ENCODE measurements around the gene TRMT112.
A peak's percentile ranks its signal among the peaks of the same experiment; 100 is the strongest.

The TRMT112 gene

DNA sequence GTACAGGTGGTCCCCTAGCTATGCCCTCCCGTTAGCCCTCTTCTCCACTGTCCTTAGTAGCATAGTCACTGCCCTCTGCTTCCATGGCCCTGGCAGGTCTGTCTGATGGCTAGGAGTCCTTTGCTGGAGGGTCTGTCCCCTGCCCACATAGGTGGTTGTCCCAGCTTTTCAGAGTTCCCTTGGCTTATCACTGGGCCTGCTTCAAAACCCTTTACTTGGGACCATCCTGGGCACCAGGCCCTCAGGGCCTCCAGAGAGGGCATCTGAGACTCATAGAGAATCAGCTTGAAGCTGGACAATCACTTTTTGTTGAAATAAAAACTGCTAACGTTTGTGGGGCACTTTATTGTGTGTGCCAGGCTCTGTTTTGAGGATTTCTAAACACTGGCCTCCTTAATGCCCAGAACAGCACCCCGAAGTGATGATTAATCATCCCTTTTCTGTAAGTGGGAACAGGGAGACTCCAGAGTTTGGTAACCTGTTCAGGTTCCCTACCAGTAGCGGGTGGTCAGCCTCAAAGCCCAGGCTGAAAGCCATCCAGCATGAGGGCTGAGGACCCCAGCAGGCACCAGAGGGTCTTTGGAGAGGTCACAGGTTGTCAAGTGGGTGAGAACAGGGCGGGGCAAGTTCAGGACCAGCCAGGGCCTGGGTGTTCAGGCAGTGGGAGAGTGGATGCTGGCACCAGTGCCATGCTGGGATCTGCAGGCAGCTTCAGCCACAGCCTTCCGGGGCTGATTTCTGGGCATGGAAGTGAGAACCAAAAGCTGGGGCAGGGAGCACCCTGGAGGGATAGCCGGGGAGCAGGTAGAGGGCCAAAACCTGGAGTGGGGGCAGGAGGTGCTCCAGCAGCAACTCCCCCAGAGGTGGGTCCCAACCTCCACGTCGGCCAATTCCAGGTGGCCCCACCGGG, 26.8 kb downstream of the TRMT112 start:
- DNase-seq: no peak

DNA sequence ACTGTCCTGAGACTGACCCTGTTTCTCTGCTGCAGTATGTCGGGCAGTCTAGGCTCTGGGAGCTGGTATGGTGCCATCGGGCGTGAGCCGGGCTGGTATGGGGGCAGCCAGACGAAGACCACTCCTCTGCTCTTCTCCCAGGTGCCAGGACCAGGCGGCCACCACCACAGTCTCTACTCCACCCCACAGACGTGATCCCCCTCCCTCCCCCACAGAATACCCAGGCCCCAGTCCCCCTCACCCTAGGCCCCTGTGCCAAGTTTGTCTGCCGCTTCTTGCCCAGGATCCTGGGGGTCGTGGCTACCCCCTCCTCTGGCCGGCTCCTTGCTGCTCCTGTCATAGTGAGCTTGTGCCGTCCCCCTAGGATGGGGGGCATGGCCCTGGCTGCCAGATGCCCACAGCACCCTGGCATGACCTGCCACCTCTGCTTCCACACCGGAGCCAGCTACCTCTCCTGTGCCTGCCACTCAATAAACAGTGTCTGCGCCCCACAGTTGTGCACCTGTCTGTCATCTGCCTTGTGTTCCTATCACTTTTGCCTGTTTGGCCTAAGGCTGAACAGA, 28.3 kb downstream of the TRMT112 start:
- no peak for DNase-seq

DNA sequence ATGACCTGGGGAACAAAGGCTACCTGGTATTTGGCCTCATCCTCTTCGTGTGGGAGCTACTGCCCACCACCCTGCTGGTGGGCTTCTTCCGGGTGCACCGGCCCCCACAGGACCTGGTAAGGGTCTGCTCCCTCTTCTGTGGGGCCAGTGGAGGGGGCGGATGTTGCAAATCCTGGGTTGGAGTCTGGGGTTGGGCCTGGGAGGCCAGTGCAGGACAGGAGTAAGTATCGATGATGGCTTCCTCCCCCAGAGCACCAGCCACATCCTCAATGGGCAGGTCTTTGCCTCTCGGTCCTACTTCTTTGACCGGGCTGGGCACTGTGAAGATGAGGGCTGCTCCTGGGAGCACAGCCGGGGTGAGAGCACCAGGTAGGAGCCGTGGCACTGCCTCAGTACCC, 29.0 kb downstream of the TRMT112 start:
- no peak for DNase-seq

DNA sequence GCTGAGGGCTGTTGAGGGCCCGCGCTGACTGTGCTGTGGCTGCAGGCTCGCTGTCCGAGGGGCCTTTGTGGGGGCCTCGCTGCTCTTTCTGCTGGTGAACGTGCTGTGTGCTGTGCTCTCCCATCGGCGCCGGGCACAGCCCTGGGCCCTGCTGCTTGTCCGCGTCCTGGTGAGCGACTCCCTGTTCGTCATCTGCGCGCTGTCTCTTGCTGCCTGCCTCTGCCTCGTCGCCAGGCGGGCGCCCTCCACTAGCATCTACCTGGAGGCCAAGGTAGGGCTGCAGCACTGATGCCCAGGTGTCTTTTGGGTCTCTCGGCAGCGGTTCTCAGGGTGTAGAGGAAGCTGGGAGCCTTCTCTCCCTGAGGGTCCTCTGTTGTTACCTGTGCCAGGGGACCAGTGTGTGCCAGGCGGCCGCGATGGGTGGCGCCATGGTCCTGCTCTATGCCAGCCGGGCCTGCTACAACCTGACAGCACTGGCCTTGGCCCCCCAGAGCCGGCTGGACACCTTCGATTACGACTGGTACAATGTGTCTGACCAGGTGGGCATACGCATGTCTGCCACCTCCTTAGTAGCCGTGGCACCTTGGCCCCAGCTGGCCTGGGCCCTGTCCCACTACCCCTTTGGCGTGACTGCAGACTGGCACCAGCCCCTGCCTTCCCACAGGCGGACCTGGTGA, 29.5 kb downstream of the TRMT112 start:
- no peak for DNase-seq

DNA sequence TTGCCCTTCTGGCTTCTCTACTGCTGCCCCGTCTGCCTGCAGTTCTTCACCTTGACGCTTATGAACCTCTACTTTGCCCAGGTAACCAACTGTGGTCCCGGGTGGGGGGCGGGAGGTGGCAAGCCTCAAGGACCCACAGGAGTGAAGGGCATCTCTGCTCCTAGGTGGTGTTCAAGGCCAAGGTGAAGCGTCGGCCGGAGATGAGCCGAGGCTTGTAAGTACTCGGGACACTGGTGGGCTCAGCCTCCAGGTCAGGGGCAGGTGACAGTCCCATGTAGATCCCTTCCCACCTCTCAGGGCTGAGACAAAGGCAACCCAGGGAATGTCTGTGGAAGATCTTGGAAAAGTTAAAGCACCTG, 30.6 kb downstream of the TRMT112 start:
- no peak for DNase-seq

DNA sequence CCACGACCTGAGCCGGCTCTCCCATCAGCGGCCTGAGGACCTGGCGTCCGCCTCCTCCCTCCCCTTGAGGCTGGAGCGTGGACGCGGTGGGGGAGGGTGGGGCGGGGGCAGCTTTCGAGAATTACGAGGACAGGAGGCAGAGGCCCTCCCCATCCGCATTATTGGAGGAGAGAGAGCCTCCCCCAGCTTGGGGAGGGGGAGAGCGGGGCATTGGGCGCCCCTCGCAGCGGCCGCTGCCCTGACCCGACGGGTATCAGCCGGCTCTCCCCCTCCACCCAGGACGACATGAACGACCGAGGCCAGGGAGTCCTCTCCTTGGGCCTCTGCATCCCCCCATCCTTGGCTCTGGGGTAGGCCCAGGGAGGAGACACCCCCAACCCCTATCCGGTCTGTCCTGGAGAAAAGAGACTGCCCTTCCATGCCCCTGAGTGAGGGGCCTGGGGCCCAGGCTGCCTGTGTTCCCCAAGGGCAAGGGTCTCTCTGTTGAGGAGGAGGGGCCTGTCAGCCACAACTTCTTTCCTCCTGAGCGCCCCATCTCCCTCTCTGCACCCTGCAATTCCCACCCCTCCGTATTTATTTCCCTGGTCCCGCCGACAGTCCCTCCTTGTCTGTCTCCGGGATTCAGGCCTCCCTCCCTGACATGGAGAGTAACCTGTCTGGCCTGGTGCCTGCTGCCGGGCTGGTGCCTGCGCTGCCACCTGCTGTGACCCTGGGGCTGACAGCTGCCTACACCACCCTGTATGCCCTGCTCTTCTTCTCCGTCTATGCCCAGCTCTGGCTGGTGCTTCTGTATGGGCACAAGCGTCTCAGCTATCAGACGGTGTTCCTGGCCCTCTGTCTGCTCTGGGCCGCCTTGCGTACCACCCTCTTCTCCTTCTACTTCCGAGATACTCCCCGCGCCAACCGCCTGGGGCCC, 31.2 kb downstream of the TRMT112 start:
- no peak for DNase-seq

DNA sequence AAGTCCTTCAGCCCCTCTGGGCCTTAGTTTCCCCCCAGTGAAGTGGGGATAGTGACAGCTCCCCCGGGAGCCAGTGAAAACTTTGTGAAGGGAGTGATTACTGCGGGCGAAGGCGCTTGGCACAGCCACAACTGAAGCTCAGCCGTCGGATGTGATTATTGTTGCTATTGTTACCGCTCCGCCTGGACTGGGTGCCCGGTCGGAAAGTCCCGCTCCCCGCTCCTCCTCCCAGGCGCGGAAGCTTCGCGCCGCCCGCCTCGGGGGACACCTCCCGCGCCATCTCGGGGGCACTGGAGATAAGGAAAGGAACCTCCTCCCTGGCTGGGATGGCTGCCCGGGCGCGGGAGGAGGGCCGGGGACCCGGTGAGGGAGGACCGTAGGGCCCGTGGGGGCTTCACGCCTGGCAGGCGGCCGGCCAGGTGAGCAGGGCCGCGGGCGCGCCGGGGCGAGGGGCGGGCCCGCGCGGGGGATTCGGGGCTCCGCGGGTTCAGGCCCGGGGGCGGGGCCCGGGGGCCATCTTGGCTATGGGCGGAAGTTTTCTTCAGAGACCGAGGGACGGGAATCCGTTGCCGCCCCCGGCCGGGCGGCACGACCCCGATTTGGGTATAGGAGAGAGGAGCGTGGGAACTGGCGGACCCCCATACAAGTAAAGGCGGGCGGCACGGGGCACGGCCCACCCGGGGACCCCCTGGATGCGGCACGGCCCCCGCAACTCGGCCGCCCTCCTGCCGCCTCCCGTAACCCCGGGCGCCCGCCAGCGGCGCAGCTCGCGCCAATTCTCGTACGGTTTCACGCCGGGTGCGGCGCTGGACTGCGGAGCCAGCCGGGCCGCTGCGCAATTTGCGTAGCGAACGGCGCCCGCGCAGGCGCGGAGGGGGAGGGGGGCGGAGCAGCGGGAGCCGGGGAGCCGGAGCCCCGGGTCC, 32.1 kb downstream of the TRMT112 start, which contains the start of gene GPR137:
GPR137 (plus strand) TSS at position 887 of the 923 bp plus-strand sequence. CDS start 677 bp downstream, outside the sequence.
- DNase-seq: peak; percentile 67

DNA sequence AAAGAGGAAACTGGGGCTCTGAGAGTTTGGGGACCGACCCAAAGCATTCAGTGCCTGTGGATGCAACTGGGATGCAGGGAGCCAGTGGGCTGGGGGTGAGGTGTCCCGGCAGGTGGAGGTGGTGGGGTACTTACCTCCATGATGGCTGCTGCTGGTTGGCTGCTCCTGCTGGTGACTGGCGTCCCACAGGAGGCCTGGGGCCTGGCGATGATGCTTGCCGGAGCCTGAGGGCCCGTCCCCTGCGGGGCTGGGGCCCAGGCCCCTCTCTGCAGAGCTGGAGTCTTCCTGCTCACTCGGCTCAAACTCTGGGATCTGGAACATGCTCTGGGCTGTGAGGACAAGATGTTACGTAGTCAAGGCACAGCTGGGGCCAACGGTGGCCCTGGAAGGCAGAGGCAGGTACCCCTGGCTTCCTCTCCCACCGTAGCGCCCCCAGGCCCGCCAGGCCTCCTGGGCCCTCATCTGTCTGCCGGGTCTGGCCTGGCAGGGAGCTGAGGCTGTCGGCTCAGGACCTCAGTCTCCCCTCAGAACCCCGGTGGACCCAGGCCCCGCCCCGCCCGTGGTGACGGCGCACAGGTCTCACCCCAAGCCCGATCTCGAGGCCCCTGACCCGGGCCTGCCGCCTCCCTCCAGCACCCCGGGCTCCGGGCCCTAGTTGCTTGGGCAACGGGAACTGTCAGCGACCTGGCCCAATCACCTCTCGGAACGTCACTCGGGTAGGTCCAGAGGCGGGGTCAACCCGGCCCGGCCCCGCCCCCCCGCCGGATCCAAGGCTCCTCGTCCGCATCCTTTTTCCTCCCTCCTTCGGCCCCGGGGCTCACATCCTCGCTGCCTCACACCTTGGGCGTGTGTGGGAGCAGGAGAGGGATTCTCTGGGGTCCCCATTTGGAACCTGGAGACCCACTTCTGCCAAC, 33.1 kb downstream of the TRMT112 start, which contains the start of gene BAD:
BAD (minus strand) TSS at position 618 of the 914 bp plus-strand sequence; CDS start at position 321, 297 bp downstream.
- peak; percentile 91 for DNase-seq

DNA sequence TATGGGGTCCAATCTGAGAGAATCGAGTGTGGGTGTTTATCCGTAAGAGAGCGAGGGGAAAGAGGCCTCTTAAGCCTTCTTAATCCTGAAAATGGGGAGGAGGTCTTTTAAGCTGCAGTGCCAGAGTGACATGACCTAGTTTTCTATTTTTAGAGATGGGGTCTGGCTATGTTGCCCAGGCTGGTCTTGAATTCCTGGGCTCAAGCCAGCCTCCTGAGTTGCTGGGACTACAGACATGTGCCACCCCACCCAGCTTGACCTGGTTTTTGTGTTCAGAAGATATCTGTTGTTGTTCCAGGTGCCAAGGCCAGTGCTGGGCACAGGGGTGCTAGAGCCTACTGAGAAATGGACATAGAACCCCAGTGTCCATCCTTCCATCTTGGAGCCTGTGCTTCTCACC, 34.3 kb downstream of the TRMT112 start:
- DNase-seq: no peak

DNA sequence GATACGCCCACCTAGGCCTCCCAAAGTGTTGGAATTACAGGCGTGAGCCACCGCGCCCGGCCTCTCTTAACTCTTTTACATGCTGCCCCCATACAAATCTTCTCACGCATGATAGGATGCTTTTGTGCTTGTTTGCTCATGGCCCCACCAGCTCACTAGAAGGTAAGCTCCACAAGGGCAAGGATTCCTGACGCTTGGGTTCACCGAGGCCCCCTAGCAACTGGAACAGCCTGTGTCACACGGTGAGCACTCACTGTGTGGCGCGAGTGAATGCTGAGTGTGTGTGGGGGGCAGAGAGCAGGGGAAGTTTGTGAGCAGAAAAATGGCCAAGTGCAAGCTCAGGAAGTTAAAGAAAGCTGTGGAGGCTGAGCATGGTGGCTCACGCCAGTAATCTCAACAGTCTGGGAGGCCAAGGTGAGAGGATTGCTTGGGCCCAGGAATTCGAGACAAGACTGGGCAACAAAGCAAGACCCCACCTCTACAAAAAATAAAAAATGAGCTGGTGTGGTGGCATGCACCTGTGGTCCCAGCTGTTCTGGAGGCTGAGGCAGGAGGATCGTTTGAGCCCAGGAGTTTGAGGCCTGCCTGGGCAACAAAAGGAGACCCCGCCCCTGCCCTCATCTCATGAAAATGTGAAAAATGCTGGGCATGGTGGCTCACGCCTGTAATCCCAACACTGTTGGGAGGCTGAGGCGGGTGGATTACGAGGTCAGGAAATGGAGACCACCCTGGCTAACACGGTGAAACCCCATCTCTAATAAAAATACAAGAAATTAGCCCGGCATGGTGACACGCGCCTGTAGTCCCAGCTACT, 35.2 kb downstream of the TRMT112 start:
- DNase-seq: no peak

DNA sequence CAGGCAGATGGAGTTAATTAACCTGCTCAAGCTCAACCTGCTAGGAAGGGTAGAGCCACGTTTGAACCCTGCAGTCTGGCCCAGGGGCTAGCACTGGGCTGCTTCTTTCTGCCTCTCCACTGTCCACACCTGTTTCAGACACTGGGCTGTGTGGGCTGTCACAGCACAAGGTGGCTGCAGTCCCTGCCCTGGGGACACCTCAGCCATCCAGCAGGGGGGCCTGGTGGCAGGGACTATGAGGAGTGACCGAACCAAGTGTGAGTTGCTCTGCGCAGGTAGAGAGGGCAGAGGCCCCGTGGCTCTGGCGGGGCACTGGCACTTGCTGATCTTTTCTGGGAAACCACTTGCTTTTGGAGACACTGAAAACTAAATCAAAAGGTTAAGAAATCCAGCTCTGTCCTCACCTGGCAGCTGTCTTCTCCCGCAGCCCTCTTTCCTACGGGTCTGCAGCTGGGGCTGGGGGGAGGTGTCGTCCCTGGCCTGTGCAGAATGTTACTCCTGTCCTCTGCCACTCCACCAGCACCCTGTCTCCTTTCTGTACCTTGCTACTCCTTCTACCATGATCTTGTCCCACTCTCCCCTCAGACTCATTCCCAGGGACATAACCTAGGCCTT, 38.7 kb downstream of the TRMT112 start:
- DNase-seq: no peak

DNA sequence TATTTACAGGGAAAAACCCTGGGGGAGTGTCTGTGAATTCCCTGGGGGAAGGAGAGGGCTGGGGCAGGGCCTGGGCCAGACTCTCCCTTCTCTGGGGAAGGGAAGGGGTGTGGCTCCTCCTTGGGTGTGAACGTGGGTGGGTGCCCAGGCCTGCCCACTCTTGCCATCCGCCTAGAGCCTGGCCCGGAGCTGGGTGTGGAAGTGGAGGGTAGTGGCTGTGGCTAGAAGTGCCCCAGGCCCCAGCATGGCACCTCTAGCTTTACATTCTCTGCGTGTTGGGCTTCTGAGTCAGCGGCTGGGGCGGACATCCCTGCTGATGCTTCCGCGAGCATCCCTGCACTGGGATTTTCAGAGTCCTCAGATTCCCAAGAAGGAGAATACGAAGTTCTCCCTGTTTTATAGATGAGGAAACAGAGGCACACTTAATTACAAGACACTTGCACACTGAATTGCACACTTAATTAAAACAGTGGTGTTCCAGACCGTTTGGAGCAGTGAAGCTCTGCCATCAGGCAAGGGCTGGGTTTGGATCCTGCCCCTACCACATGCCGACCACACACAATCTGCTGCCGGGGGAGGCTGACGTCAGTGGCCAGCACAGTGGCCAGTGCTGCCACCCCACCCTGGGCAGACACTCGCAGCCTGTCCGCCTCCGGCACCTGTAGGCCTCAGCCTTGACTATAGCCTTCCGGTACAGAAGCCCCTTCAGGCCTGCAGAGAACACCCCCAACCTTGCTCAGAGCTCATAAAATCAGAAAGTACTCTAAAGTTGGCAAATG, 40.5 kb downstream of the TRMT112 start:
- DNase-seq: no peak

DNA sequence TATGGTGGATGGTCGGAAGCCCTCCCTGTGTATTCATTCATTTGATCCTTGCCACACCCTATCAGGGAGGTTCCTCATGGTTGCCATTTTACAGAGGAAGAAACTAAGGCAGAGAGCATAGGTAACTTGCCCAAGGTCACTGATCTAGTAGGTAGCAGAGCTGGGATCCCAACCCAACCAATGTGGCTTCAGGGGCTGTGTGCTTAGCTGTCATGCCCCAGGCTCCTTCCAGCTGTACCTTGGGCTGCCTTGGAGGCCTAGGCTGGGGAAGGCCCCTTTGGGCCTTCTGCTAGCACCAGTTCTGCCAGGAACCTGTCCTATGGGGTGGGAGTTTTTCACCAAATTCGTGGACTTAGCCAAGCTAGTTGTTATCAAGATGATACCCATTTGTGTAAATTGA, 41.5 kb downstream of the TRMT112 start:
- no peak for DNase-seq

DNA sequence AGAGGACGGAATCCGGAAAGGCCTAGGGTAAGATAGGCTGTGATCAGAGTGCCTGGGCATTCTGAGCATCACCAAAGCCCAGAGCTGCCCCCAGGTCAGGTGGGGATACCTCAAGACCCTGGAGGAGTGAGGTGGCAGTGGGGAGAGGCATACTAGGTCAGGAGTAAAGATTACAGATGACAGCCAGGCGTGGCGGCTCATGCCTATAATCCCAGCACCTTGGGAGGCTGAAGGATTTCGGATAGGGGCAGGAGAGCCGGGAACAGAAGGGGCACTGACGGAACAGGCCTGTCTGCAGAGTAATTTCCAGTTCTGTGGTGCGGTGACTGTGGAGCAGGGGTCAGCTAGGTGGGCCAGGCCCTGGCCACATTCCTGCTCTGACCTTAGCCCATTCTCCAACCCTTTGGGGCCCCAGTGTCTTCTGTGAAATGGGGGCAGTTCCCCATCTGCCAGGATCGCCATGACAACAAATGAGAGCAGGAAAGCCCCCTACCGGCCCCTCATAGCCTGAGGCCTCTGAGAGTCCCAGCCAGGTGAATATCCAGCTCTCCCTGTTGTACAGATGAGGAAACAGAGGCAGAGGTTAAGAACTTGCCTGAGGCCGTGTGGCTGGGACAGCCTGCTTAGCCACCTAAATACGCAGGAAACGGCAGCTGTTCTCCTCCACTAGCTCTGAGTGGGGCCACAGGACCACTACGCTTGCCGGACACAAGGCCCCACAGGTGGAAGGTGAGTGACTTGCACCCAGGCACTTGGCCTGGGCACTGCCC, 42.1 kb downstream of the TRMT112 start:
- DNase-seq: no peak

DNA sequence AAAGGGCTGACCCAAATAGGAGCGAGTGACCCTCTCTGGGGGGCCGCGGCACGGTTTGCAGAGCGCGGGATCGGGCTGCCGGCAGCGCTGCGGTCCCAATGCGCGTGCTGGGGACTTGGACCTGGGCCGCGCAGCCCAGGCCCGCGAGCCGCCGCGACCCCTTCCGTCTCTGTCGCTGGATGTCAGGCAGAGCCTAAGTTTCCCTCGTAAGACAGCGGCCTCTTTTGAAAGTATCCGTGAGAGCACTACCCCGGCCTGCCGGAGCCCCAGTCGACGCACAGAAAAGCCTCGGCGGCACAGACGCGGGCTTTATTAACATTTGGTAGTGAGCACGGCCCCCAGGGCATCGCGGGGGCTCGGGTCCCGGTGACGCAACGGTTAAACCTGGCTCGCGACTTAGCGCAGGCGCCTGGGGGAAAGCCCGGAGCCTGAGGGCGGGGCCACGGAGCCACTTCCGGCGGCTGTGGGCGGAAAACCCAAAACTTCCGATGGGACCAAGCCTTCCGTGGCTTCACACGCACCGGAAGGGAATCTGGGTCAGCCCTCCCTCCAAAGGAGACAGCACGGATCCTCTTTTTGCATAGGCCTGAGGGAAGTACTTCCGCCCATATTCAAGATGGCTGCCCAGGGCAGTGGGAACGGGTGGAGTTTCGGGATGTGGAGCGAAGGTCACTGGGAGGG, 47.7 kb downstream of the TRMT112 start:
- peak; percentile 99 for DNase-seq

DNA sequence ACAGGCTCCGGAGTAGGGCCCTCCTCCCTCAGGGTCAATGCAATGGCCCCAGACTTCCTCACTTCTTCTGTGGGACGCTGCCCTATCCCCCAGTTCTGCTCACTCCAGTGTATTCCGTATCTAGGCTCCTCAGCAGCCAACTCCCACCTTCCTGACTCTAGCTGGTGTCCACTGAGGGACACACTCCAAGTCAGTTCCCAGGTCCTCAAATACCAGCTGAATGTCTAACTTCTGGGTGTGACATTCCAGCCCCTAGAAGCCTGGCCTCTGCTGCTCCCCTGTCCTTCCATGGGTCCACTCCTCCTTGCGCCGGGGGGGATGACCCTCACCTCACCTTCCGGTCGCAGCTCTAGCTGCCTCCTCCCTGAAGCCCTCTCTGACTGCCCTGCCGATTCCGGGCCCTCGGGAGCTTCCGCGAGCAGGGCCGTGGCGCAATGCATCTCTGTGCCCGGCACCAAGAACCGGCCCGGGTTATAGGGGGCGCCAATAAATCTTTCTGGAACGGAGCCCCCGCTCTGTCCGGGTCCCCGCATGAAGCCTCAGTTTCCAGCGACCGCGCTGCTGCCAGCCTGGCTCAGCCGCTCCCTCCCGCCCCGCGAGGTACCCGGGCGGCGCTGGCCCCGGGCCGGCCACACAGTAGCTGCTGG, 48.3 kb downstream of the TRMT112 start:
- DNase-seq: no peak
